HG03159 (cell line): Measurements from ENCODE around the gene ITGB1BP2.
"Not testable (repeated sequence)": the region's sequence is repeated elsewhere in the genome, so short reads cannot be mapped to it uniquely, and the experiment has no call there.

Source experiments
- ATAC-seq: cut with Tn5 transposase; IDR thresholded peaks from one replicate; pipeline ENCODE4 v1.9.1; 2021; ENCODE audit warnings: mild to moderate bottlenecking, moderate library complexity; ENCODE audit not compliant: unreplicated experiment

The ITGB1BP2 gene

DNA sequence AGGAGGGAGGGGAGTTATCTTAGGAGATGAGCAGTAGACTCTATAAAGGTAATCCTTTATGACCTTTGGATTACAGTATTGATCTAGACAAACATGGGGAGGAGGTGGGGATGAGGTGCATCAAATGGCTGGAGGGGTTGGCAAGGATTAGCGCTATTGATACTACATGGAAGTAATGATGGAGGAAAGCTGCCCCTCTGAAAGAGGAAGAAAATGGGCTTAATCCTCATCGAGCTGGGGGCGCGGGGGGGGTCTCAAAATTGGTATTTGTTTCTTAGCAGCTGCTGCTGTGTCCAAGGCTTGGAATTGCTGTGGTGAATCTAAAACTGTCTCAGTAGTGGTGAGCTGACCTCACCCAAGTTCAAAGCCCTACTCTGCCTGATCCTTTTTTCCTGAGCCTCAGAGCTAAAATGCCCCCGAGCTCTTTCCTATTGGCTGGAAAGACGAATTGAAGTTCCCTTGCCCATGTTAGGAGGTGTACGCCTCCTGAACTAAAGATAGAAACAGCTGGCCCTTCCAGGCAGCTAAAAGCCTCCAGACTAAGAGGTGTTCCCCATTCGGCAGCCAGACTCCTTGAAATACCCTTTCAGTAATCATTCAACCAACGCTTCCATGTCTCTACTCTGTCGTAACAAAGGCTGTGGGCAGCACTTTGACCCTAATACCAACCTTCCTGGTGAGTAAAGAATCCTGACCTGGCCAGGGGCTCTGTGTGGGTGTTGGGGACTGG is at the start of gene ITGB1BP2:
Gene ITGB1BP2 (plus strand): TSS at position 556 of the 730 bp plus-strand sequence. CDS start 57 bp downstream, at position 613.
- no peak for ATAC-seq

DNA sequence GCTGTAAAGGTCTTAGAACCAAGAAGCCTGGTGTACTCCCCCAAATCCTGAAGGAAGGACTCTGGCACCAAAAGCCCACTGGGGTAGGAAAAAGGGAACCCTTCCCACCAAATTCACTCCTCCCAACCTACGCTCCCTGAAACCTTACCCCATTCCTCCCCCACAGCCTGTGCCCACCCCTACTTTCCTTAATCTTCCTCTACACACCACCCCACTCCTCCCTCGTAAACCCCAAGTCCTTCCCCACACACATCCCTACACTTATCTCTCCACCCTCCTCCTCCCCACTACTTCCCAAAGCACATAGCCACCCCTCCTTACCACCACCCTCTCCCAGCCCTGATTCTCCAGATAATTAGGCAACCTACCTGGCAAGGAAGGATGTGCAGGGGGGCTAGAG is 49.3 kb upstream of the ITGB1BP2 start:
- no peak for ATAC-seq

DNA sequence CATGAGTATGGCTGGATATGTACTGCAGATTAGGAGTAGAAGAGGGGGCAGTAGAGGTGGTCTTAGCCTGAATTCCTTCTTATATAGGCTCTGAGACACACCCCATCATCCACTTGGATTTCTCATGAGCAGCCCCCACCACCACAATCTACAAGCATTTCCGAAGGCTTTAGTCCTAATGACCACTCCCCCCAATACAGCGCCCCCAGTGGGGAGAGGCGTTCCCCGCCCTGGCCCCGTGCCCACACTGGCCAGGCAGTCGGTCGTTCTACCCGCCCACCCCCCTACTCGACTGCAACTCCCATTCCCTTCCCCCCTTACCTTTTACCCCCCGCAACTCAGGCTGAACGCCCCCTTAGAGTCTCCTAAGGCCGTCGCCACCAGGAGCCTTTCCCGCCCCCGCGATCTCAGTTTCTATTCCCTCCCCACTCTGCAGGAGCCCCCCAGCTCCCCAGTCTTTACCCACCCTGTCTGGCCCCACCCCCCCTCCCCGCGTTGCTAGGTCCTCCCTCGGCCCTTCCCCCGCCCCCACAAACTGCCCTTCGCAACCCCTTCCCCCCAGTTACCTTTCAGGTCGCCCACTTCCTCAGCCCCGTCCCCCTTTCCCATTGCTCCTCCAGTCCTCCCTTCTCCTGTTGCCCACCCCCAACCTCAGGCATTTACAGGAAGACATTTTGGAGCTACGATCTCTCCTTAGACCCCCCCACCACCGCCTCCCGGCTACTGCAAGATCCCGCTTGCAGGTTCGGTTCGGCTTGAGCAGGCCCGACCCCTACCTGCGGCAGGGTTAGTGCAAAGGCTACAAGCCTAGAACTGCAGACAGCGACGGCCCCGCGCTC is 48.1 kb upstream of the ITGB1BP2 start:
- no peak for ATAC-seq

- ATAC-seq = peak; percentile 78
These were observed 47.2 kb upstream of the ITGB1BP2 start, which contains the start of gene ZMYM3 for GRCh38 chrX:71254092-71254963. Gene ZMYM3, minus strand, starts transcription at chrX:71254140. Its CDS starts 885 bp downstream, at chrX:71253255.

GRCh38 chrX:71256051-71256450 is 45.5 kb upstream of the ITGB1BP2 start:
- ATAC-seq = no peak

GRCh38 chrX:71256856-71257255 is 44.7 kb upstream of the ITGB1BP2 start:
- no peak for ATAC-seq

GRCh38 chrX:71268624-71269023 is 32.9 kb upstream of the ITGB1BP2 start:
- ATAC-seq = not testable (repeated sequence)

- ATAC-seq = no peak
These were observed 31.7 kb upstream of the ITGB1BP2 start for GRCh38 chrX:71269801-71270395.

DNA sequence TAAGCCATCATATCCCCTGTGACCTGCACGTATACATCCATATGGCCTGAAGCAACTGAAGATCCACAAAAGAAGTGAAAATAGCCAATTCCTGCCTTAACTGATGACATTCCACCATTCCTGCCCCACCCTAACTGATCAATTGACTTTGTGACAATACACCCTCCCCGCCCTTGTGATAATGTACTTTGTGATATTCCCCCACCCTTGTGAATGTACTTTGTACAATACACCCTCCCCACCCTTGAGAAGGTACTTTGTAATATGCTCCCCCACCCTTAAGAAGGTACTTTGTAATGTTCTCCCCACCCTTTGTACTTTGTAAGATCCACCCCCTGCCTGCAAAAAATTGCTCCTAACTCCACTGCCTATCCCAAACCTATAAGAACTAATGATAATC is 29.2 kb upstream of the ITGB1BP2 start:
- ATAC-seq = not testable (repeated sequence)

- not testable (repeated sequence) for ATAC-seq
These were observed 20.2 kb upstream of the ITGB1BP2 start for GRCh38 chrX:71281300-71281699.

GRCh38 chrX:71282514-71283402 is 18.8 kb upstream of the ITGB1BP2 start:
- ATAC-seq = peak; percentile 30

GRCh38 chrX:71283403-71284143 is 18.0 kb upstream of the ITGB1BP2 start, which contains the start of gene NONO:
Gene NONO, plus strand, starts transcription at chrX:71283635. Its CDS starts 7,003 bp downstream, at chrX:71290638.
- ATAC-seq = peak; percentile 75

GRCh38 chrX:71285929-71286328 is 15.6 kb upstream of the ITGB1BP2 start:
- no peak for ATAC-seq

GRCh38 chrX:71291381-71291780 is 10.2 kb upstream of the ITGB1BP2 start:
- no peak for ATAC-seq

- no peak for ATAC-seq
These were observed 8.7 kb upstream of the ITGB1BP2 start for GRCh38 chrX:71292669-71293365.

- no peak for ATAC-seq
These were observed 4.7 kb upstream of the ITGB1BP2 start for GRCh38 chrX:71296806-71297205.

DNA sequence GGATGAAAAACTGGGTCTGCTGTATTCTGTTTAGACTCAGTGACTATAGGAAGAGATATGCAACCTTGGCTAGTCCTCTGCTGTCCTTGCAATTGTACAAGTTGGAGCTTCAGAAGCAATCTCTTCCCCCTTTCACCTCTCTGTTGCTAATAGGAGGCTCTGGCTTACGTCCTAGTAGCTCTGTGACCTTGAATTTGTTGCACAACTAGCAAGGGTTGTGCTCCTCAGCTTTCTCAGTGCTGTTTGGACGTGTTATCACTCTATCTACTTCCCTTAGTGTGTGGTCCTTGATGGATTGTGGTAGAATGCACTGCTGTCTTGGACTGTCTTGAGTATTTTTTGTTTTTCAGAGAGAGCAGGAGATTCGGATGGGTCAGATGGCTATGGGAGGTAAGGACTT is 3.4 kb upstream of the ITGB1BP2 start:
- no peak for ATAC-seq

DNA sequence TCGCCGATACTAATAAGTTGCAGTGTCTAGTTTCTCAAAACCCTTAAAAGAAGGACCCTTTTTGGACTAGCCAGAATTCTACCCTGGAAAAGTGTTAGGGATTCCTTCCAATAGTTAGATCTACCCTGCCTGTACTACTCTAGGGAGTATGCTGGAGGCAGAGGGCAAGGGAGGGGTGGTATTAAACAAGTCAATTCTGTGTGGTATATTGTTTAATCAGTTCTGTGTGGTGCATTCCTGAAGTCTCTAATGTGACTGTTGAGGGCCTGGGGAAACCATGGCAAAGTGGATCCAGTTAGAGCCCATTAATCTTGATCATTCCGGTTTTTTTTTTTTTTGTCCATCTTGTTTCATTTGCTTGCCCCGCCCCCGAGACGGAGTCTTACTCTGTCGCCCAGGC is 1.5 kb upstream of the ITGB1BP2 start:
- not testable (repeated sequence) for ATAC-seq
